Lower leg skin (tissue), 3 donors: ENCODE data around the gene NT5DC3.

ENCODE experiments used
- CTCF ChIP-seq, 3 donors: fragments of 450-650 bp; IDR thresholded peaks; one replicate each; pipeline ENCODE4 v1.5.1; 2016; ENCODE audit warnings: antibody characterized with exemption in 3 of 3, mild to moderate bottlenecking in 3 of 3, moderate library complexity in 2 of 3
- POLR2A ChIP-seq, 2 donors: fragments of 450-650 bp; IDR thresholded peaks; one replicate each; pipeline ENCODE4 v1.6.1; 2016 to 2017; ENCODE audit warnings: antibody characterized with exemption in 2 of 2, mild to moderate bottlenecking in 1 of 2, moderate library complexity in 1 of 2

GRCh38 chr12:103819312-103819711, 21.7 kb downstream of the NT5DC3 start:
- TF ChIP-seq CTCF (IDR thresholded peaks at IDR 0.05) = no peak
- no peak for TF ChIP-seq POLR2A (IDR thresholded peaks at IDR 0.05)
